Measurements from ENCODE around the gene AP1M1. TPM values are rescaled to one million over a fixed set of nuclear protein-coding genes. Genes with fewer than 3 reads are reported as not detected.
"Not testable (repeated sequence)": the region's sequence is repeated elsewhere in the genome, so short reads cannot be mapped to it uniquely, and the experiment has no call there.

The AP1M1 gene
- total and polyA plus RNA-seq, 9 donors = 28.4 to 81.7 (median 51.6) TPM

GRCh38 chr19:16167055-16167454 lies 30.7 kb upstream of the AP1M1 start:
- no peak for DNase-seq
- Histone ChIP-seq H3K27me3 (no peaks in the 10 kb centered on the region), H3K4me3 (no peak overlapping the region), H3K4me1 (ENCODE audit: insufficient read depth) (no peaks in the 10 kb centered on the region), H3K27ac (no peak overlapping the region), H3K9me3 (no peaks in the 10 kb centered on the region), H3K36me3 (no peaks in the 10 kb centered on the region)
- no peak for TF ChIP-seq EP300 (IDR thresholded peaks at IDR 0.05)
- no peak for TF ChIP-seq POLR2A (IDR thresholded peaks at IDR 0.05)
- TF ChIP-seq CTCF (IDR thresholded peaks at IDR 0.05) = no peak
- intact Hi-C loops (cut with DNase I) = no loop called here
- 82 to 92% (median 92%) methylated on average over 5 of the region's 5 CpGs for WGBS, 3 donors

DNA sequence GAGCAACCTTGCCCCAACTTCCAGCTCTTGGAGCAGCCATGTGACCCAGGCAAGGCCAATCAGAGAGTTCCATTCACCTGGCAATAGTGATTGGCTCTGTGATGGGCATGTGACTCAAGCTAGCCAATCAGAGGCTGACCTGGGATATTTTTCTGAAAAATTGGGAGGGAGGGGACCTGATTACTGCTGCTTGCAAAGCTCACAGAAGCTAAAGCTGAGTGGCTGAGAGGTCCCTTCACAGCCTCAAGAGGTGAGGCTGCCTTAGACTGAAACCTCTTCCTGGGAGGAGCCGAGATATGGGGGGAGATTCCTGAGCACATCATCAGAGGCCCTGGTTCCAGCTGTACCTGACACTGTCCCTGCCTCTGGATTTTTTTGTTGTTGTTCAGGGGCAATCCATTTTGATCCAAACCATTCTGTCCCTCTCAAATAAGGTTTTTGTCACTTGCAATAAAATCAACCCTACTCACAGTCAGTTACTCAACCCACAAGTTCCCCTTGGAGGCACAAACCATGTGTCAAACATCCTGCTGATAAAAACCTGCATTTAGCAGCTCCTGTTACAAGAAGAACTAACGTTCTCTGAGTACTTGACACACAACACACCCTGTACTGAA lies 29.1 kb upstream of the AP1M1 start:
- no peak for DNase-seq
- Histone ChIP-seq H3K4me1 (ENCODE audit: insufficient read depth) (no peaks in the 10 kb centered on the region), H3K27me3 (no peaks in the 10 kb centered on the region), H3K9me3 (no peaks in the 10 kb centered on the region), H3K4me3 (no peak overlapping the region), H3K27ac (no peak overlapping the region), H3K36me3 (no peaks in the 10 kb centered on the region)
- intact Hi-C loops (cut with DNase I) = no loop called here
- WGBS, 3 donors = 53 to 57% (median 57%) methylated on average over 2 of the region's 2 CpGs
- TF ChIP-seq POLR2A (IDR thresholded peaks at IDR 0.05) (no peak), CTCF (IDR thresholded peaks at IDR 0.05) (no peak), EP300 (IDR thresholded peaks at IDR 0.05) (no peak)

GRCh38 chr19:16170134-16170533 lies 27.6 kb upstream of the AP1M1 start:
- Histone ChIP-seq H3K27me3 (no peaks in the 10 kb centered on the region), H3K4me1 (ENCODE audit: insufficient read depth) (no peaks in the 10 kb centered on the region), H3K9me3 (no peaks in the 10 kb centered on the region), H3K27ac (no peak overlapping the region), H3K4me3 (no peak overlapping the region), H3K36me3 (no peaks in the 10 kb centered on the region)
- WGBS, 3 donors = 61 to 81% (median 67%) methylated on average over 1 of the region's 1 CpG
- DNase-seq = no peak
- intact Hi-C loops (cut with DNase I) = no loop called here
- no peak for TF ChIP-seq POLR2A (IDR thresholded peaks at IDR 0.05)
- TF ChIP-seq EP300 (IDR thresholded peaks at IDR 0.05) = no peak
- no peak for TF ChIP-seq CTCF (IDR thresholded peaks at IDR 0.05)

DNA sequence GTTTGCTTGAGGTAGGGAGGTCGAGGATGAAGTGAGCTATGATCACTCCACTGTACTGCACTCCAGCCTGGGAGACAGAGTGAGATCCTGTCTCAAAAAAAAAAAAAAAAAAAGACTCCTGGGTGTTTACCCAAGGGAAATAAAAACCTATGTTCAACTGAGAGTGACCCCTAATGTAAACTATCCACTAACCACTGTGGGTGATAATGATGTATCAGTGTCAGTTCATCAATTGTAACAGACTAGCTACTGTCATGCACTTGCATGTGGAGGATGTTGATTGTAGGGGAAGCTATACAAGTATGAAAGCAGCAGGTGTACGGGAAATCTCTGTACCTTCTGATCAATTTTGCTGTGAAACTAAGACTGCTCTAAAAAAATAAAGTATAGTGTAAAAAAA lies 21.8 kb upstream of the AP1M1 start:
- Histone ChIP-seq H3K4me1 (ENCODE audit: insufficient read depth) (no peaks in the 10 kb centered on the region), H3K36me3 (no peaks in the 10 kb centered on the region), H3K27me3 (no peaks in the 10 kb centered on the region), H3K4me3 (no peak overlapping the region), H3K9me3 (no peaks in the 10 kb centered on the region), H3K27ac (no peak overlapping the region)
- DNase-seq = no peak
- TF ChIP-seq CTCF (IDR thresholded peaks at IDR 0.05) (no peak), EP300 (IDR thresholded peaks at IDR 0.05) (no peak), POLR2A (IDR thresholded peaks at IDR 0.05) (no peak)
- WGBS, 3 donors = 48 to 64% (median 58%) methylated on average over 2 of the region's 2 CpGs
- intact Hi-C loops (cut with DNase I) = no loop called here

- H3K27me3 ChIP-seq; intact Hi-C loops (cut with DNase I); H3K4me3 ChIP-seq; H3K36me3 ChIP-seq; DNase-seq; H3K4me1 ChIP-seq (ENCODE audit: insufficient read depth); H3K9me3 ChIP-seq; H3K27ac ChIP-seq: not testable (repeated sequence)
- 81 to 91% (median 85%) methylated on average over 5 of the region's 5 CpGs for WGBS, 3 donors
Observed at GRCh38 chr19:16178866-16179265, 18.8 kb upstream of the AP1M1 start.
